ENCODE results near the gene ATP4B.

DNA sequence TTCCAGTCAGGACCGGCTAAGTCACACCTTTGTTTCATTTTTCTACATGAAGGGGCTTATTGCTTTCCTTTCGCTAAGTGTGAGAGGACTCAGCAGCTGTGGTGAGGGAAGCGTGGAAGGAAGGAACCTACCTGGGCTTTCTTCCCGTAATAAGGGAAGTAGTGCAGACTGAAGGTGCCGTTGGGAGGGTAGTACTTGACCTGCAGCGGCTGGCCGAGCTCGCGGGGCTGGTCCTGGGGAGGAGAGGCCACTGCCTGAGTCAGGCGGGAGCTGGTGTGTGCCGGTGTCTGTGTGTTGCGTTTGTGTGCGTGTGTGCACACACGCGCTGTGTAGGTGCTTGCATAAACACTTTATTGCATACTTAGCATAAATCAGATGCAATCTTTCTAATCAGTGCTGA is 7.7 kb downstream of the ATP4B start:
- TF ChIP-seq, protein P1, sequence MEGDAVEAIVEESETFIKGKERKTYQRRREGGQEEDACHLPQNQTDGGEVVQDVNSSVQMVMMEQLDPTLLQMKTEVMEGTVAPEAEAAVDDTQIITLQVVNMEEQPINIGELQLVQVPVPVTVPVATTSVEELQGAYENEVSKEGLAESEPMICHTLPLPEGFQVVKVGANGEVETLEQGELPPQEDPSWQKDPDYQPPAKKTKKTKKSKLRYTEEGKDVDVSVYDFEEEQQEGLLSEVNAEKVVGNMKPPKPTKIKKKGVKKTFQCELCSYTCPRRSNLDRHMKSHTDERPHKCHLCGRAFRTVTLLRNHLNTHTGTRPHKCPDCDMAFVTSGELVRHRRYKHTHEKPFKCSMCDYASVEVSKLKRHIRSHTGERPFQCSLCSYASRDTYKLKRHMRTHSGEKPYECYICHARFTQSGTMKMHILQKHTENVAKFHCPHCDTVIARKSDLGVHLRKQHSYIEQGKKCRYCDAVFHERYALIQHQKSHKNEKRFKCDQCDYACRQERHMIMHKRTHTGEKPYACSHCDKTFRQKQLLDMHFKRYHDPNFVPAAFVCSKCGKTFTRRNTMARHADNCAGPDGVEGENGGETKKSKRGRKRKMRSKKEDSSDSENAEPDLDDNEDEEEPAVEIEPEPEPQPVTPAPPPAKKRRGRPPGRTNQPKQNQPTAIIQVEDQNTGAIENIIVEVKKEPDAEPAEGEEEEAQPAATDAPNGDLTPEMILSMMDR (IDR thresholded peaks at IDR 0.05), result no peak
- no peak for TF ChIP-seq NFYB (CRISPR knock-in tag; conservative IDR thresholded peaks at IDR 0.05; ENCODE audit: low read depth)
- TF ChIP-seq, protein P2, sequence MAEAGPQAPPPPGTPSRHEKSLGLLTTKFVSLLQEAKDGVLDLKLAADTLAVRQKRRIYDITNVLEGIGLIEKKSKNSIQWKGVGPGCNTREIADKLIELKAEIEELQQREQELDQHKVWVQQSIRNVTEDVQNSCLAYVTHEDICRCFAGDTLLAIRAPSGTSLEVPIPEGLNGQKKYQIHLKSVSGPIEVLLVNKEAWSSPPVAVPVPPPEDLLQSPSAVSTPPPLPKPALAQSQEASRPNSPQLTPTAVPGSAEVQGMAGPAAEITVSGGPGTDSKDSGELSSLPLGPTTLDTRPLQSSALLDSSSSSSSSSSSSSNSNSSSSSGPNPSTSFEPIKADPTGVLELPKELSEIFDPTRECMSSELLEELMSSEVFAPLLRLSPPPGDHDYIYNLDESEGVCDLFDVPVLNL (CRISPR knock-in tag; IDR thresholded peaks at IDR 0.05; ENCODE audit: borderline replicate concordance, low read depth), result no peak
- no peak for TF ChIP-seq GRHL2 (CRISPR knock-in tag; IDR thresholded peaks at IDR 0.05; ENCODE audit: insufficient replicate concordance, severe bottlenecking)
- TF ChIP-seq, protein P3, sequence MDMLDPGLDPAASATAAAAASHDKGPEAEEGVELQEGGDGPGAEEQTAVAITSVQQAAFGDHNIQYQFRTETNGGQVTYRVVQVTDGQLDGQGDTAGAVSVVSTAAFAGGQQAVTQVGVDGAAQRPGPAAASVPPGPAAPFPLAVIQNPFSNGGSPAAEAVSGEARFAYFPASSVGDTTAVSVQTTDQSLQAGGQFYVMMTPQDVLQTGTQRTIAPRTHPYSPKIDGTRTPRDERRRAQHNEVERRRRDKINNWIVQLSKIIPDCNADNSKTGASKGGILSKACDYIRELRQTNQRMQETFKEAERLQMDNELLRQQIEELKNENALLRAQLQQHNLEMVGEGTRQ (CRISPR knock-in tag; IDR thresholded peaks at IDR 0.05), result no peak
- TF ChIP-seq ESRRA (CRISPR knock-in tag; IDR thresholded peaks at IDR 0.05; ENCODE audit: borderline replicate concordance), result no peak
- no peak for TF ChIP-seq SMAD4 (CRISPR knock-in tag; IDR thresholded peaks at IDR 0.05)
- TF ChIP-seq, protein P4, sequence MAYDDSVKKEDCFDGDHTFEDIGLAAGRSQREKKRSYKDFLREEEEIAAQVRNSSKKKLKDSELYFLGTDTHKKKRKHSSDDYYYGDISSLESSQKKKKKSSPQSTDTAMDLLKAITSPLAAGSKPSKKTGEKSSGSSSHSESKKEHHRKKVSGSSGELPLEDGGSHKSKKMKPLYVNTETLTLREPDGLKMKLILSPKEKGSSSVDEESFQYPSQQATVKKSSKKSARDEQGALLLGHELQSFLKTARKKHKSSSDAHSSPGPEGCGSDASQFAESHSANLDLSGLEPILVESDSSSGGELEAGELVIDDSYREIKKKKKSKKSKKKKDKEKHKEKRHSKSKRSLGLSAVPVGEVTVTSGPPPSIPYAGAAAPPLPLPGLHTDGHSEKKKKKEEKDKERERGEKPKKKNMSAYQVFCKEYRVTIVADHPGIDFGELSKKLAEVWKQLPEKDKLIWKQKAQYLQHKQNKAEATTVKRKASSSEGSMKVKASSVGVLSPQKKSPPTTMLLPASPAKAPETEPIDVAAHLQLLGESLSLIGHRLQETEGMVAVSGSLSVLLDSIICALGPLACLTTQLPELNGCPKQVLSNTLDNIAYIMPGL (CRISPR knock-in tag; IDR thresholded peaks at IDR 0.05), result no peak
- TF ChIP-seq NR3C1 (CRISPR knock-in tag; conservative IDR thresholded peaks at IDR 0.05; ENCODE audit: low read depth), result no peak
- TF ChIP-seq, protein P5, sequence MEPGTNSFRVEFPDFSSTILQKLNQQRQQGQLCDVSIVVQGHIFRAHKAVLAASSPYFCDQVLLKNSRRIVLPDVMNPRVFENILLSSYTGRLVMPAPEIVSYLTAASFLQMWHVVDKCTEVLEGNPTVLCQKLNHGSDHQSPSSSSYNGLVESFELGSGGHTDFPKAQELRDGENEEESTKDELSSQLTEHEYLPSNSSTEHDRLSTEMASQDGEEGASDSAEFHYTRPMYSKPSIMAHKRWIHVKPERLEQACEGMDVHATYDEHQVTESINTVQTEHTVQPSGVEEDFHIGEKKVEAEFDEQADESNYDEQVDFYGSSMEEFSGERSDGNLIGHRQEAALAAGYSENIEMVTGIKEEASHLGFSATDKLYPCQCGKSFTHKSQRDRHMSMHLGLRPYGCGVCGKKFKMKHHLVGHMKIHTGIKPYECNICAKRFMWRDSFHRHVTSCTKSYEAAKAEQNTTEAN (CRISPR knock-in tag; IDR thresholded peaks at IDR 0.05), result no peak

All from WTC11 (cell line).